ENCODE measurements around the gene DPPA3.
"Not testable (repeated sequence)": the region's sequence is repeated elsewhere in the genome, so short reads cannot be mapped to it uniquely, and the experiment has no call there.

Gene DPPA3

DNA sequence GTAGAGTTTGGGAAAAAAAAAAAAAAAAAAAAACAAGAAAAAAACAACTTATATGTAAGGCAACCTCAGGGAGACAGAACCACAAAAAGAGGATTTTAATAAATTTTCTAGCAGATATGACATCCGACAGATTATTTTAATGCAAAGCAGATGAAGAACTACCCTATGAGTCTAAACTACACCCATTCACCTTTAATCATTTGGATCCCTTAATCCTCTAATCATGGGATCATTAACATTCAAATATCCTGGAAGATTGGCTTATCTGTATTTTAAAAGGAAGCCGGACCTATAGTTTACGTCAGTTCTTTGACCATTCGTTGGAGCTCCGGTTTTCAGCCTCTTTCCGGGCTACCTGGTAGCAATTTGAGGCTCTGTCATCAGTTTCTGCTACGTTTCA lies at the start of gene DPPA3:
DPPA3 (plus strand) TSS at position 301 of the 400 bp plus-strand sequence. CDS start 138 bp downstream, outside the sequence.
- no peak for DNase-seq

DNA sequence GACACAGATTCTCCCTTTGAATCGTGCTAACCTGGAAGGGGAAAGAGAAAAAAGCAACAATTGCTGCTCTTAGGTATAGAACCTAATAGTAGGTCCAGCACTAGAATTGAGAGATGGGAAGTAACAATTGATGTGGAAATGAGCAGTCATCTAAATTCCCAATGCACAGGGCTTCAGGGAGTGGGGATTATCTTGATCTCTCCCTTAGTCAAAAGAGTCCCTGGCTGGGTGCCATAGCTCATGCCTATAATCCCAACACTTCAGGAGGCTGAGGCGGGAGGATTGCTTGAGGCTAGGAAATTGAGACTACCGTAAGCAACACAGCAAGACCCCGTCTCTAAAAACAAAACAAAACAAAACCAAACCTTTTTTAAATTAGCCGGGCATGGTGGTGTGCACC lies 49.5 kb upstream of the DPPA3 start:
- no peak for DNase-seq

DNA sequence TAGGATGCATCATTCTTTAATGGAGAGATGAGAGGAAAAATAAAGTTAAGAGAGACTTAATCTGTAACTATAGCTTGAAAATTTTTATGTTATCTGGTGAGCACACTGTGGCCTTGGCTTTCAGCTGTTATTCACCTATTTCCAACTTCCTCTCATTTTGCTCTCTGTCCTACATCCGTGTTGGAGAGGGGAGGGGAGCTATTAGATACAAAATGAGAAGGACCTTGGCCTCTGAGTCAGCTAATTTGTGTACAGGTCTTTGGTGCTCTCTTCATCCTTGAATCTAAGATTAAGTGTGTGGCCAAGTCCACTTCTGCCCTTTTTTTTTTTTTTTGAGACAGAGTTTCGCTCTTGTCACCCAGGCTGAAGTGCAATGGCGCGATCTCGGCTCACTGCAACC lies 44.6 kb upstream of the DPPA3 start:
- DNase-seq = no peak

DNA sequence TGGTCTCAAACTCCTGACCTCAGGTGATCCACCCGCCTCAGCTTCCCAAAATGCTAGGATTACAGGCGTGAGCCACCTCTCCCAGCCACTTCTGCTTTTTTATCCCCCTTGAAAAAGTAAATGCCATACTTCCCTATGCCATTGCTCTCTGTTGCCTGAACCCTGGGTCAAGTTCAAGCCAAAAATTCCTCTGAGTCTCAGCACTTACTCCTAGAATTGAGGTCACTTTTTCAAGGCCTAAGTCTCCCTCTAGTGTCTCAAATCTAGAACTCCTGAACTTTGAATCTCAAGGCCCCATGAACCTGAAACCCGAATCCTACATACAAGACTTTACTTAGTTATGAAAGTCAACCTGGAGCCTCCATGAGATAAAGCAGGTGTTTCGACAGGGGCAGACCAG lies 44.1 kb upstream of the DPPA3 start:
- DNase-seq = no peak

DNA sequence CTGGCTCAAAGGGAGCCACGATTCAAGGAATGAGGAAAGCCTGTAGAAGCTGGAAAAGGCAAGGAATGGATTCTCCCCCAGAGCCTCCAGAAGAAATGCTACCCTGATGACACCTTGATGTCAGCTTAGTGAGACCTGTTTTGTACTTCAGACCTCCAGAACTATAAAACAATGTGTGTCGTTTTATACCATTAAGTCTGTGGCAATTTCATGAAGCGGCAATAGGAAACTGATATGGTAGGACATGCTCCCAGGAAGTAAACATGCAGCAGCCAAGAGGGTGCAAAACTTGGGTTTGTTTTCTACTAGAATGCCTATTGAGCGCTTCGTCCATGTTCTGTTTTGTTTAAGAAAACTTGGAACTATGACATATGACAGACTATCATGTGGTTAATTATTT lies 43.1 kb upstream of the DPPA3 start:
- no peak for DNase-seq

DNA sequence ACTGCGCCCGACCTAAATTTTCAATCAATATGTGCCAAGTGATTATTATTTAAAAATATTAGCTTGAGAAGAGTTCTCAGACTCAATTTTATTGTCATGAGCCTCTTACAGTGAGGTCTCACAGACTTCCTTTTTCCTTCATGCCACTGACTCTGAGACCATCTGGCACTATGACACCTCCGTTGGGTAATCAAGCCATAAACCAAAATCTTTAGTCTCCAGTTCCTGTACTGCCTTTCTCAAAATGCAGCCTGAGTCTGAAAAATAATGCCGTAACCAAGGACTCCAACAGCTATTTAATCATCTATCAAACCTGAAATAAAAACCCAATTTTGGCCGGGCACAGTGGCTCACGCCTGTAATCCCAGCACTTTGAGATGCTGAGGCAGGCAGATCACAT lies 35.8 kb upstream of the DPPA3 start:
- DNase-seq = not testable (repeated sequence)

DNA sequence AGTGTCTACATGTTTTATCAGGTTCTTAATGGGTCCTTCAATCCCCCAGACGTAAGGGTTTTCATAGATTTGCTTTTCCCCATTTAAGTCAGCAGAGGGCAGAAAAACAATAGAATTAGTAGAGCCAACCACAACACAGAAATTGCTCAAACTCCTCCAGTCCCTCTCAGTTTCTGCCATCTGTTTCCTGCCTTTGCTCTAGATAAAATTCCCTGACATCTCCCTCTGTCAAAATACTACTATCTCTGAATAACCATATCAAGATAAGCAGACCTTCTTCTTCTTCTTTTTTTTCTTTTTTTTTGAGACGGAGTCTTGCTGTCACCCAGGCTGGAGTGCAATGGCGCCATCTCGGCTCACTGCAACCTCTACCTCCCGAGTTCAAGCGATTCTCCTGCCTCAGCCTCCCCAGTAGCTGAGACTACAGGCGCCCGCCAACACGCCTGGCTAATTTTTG lies 33.8 kb upstream of the DPPA3 start:
- not testable (repeated sequence) for DNase-seq

DNA sequence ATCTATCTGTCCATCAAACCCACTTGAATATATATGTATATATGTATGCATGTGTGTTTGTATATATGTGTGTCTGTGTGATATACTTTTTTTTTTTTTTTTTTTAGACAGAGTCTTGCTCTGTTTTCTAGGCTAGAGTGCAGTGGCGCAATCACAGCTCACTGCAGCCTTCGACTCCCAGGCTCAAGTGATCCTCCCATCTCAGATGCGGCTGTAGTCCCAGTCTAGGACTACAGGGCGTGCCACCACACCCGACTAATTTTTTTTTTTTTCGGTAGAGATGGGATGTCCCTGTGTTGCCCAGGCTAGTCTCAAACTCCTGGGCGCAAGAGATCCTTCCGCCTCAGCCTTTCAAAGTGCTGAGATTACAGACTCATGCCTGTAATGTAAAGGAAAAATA lies 32.5 kb upstream of the DPPA3 start:
- DNase-seq = no peak

DNA sequence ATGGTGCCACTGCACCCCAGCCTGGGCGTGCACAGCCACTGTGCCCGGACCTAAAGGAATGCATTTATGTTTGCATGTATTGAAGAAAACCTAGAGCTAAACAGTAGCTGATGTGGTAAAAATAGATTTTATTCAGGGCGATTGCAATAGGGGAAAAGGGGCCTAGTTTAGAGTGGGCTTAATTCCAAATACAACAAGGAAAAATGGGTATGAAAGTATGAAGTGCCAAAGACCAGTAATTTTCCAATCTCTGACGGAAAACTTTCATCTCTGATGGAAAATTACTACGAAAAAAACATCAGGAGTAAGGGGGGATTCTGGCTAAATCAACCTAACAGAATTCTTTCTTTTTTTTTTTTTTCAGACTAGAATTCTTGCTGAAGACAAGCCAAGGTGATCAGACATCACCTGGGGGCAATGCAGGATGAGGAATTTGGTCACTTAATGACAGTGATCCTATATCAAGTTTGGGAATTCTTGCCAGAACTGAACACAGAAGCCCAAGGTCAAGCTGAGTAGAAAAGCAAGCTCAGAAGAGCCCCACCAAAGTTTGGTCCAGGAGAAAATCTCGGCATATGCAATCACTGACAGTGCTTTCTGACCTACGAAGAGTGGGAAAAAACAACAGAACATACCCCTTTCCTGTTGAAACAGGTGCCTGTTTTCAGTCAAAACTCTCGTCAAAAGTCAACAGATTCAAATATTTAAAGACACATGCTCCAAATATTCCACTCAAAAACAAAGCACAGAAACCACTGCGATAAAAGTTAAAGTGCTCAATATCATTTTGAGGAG lies 31.8 kb upstream of the DPPA3 start:
- no peak for DNase-seq

DNA sequence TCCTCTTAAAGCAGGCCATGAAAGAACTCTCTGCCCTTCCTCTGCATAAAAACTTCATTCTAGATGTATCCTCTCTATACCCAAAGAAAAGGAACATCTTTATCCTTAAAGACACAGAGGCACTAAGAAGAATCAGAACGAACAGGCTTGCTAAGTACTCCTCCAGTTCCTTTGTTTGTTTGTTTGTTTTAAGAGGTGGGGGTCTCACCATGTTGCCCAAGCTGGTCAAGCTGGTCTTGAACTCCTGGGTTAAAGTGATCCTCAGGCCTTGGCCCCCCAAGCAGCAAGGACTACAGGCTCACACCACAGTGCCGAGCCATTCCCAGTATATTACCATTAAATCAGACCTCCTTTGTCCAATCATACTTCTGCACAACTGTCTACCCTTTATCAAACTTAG lies 29.7 kb upstream of the DPPA3 start:
- DNase-seq = no peak

DNA sequence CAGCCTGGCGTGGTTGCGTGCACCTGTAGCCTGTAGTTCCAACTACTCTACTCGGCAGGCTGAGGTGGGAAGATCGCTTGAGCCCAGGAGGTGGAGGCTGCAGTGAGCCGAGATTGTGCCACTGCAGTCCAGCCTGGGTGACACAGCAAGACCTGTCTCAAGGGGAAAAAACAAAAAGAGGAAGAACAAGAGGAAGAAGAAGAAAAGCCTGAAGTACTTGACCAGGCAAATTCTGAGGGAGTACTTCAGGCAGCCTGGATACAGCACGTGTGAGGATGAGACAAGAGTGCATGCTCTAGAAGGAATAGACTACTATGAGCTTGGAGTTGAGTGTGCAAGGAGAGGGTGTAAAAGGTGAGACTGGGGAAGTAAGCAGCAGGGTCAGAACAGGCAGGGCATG lies 17.4 kb upstream of the DPPA3 start:
- no peak for DNase-seq

DNA sequence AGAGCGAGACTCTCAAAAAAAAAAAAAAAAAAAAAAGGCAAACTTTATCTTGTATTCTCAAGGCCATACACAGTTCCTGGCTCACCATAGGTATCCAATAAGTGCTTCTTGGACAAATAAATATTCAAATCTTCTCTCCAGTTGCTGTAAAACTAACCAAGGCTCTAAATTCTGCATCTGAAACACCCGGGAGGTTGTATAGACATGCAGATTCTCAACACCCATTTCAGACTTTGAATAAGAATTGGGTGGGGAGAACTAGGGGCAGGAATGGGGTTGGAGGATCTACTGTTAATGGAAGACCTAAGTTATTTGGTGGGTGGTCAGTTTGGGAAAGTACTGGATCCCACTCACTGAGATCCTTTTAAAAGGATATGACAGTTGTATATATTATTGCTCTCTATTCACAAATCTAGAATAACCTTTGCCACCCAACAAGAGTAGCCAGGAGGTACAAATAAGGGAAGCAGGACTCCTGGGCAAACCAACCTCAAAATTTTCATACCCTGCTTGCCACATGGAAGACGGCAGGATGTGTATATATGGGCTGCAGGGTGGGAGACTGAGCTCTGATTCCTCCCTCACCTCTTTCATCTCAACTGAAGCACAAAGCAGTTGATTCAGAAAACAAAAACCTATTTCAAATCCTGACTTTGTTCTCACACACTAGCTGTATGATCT lies 16.5 kb upstream of the DPPA3 start:
- no peak for DNase-seq

DNA sequence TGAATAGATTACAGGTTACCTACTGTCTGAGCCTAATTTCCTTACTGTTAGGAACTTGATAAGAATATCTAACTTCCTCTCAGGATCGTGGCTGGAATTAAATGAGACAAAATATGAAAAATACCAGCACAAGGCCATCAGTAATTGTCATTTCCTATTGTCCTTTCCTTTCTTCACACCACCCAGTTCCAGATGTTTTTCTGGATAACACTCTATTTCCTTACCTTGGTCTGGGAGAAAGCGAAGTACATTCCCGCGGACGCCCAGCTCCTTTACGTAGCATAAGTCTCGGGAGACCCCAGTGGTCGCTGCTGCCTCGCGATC lies 16.0 kb upstream of the DPPA3 start:
- no peak for DNase-seq

DNA sequence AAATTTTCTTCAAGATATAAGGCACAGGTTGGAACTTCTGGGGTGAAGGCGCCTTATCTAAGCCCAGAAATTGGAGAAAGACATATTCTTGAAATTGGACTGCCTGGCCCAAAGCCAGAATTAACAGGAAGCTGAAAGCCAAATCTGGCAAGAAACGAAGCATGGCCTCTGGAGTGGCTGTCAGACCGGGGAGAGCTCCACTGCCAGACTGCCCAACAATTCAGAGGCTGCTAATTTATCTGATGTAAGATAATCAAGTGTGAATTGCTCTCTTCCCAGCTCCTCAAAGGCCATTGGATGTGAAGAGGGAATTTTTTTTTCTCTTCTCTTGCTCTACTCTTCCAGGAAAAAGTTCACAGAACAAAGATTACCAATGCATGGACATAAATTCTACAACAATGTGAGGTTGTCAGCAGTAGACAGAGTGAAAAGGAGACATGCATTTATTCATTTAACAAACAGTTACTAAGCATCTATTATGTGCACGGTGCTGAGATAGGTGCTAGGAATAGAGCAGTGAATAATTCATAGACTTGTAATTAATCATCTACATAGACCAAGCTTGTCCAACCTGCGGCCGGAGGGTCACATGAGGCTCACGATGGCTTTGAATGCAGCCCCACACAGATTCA lies 15.6 kb upstream of the DPPA3 start, which contains the start of gene GDF3:
GDF3 (minus strand) TSS at position 210 of the 632 bp plus-strand sequence; CDS start at position 163, 47 bp downstream.
- no peak for DNase-seq

DNA sequence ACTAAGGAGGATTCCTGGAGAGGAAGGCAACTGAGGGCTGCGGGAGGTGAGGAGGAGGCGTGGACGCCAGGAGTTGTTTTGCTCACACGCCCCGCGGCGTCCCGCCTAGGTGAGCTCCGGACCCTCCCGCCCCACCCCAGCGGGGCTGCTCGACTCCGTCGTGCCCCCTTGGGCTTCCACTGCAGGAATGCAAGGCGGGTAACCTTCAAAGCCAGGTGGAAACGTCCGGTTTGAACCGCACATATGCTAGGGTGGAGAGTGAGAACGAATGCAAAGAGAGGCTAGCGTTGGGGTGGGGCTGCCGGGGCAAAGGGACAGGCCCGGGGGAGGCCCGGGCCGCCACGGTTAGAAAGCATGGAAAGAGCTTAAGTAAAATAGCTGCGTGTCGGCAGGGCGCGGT lies 5.4 kb upstream of the DPPA3 start:
- DNase-seq = no peak

DNA sequence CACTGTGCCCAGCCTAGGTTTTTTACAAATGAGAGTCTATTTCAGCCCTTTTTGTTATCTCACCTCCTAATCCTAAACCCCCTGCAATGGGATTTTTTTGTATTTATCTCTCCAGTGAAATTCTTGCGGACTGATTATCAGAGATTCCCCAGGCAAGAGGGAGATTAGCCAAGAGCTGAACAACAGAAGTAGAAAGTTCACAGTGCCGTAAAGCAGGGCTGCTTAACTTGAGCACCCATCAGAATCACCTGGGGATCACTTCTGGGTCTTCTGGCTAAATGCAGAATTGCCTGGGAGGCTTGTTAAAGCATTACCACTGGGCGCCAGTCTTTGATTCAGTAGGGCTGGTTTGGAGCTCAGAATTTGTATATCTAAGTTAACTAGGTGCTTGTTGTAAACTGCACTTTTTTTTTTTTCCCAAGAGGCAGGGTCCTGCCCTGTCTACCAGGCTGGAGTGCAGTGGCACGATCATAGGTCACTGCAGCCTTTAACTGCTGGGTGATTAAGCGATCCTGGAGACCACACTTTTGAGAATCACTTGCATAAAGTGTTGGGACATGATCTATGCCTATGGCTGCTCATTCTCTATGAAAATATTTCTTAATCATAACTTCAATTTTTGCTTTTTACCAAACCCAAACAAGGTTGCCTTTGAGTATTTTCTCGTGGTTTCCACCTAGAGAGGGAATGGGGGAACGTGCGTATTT lies 1.1 kb upstream of the DPPA3 start:
- no peak for DNase-seq

DNA sequence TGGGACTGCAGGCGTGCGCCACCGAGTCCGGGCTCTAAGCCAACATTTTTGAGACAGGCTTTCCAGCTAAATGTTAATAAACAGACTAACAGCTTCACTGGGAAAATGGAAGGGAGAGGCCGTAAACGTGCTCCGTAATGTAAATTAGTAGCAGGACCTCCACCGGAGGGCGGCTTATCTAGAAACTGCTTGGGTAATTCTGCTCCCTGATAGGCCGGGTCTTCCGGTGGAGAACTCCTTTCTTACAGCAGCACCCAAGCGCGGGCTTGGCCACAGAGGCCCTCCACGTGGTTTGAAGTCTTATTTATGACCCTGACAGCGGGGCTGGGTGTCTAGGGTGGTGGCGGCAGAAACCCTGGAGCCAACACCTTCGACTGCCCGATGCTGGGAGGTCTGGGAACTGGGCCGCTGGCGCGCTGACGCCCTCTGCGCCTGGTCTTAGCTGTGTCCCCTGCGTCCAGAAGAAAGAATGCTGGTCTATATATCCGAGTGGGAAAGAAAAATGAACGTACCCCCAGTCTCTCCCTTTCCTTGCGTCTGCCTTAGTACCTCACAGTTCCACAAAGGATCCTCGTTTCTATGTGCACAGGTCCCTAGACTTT lies 1.7 kb downstream of the DPPA3 start:
- DNase-seq = no peak

DNA sequence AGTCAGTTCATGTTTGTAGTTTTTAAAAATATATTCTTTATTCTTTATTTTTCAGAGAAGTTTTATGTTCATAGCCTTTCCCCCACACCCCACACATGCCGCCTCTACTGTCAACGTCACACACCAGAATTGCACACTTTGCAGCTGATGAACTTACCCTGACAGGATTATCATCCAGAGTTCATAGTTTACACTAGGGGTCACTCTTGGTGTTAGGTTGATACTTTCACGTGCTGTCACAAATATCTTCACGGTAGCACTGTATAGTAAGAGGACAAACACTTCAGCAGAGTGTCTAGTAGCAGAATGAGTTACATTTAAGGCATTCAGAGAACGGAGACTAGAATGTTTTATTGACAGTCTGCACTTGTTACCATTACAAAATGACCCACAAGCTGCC lies 5.1 kb downstream of the DPPA3 start:
- no peak for DNase-seq

DNA sequence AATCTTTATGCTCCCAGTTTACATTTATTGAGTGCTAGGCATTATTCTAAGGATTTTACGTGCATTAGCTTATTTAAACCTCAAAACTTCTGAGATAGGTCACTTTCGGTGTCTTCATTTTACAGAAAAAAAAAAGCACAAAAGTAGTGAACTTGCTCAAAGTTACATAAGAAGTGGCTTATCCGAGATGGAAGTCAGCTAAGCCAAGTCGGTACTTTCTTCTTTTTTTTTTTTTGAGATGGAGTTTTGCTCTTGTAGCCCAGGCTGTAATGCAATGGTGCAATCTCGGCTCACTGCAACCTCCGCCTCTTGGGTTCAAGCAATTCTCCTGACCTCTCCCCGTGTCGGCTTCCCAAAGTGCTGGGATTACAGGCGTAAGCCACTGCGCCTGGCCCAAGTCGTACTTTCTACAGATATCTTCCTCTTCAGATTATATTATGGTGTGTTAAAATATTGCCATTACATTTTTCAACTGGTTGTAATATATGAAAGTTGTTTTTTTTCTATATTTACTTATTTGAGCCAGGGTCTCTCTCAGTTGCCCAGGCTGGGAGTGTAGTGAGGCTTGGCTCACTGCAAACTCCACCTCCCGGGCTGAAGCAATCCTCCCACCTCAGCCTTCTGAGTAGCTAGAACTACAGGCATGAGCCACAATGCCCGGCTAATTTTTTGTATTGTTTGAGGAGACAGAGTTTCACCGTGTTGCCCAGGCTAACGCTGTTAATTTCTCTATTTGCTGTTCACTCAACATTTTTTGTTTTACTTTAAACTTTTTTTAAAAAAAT lies 8.9 kb downstream of the DPPA3 start:
- DNase-seq = no peak

DNA sequence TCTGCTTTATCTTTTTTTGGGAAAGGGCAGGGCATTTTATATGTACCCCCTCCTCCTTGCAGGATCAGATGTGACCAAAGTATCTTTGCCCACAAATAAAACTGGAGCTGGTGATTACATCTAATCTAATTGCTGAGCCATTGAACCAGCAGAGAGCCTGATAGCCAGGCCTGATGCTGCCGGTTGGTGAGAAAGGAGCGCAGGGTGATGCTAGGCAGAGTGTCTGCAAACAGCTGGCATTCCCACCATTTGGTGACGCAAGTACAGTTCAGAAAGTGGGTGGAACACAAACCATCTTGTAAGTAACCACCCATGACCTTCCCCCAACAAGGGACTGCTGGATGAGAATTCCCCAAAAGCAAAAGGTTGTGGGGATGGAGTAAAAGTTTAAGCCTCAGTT lies 12.7 kb downstream of the DPPA3 start:
- DNase-seq = no peak

DNA sequence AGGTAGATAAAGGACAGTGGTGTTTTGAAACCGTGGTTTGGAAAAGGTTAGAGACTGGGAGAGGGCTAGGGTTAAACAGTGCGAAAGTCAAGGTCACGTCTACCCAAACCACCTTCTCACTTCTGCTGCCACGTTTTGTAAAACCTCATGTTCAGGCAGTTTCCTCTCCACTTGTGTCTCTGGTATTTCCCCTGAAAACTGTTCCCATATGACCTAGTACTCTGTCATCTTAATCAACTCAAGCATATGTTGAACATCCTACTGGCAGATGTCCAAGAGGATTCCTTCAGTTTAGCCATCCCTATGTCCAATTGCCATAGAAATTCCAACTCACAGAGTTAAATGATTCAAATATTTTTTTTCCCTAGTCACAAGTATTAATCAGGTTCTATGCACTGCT lies 18.5 kb downstream of the DPPA3 start:
- no peak for DNase-seq

DNA sequence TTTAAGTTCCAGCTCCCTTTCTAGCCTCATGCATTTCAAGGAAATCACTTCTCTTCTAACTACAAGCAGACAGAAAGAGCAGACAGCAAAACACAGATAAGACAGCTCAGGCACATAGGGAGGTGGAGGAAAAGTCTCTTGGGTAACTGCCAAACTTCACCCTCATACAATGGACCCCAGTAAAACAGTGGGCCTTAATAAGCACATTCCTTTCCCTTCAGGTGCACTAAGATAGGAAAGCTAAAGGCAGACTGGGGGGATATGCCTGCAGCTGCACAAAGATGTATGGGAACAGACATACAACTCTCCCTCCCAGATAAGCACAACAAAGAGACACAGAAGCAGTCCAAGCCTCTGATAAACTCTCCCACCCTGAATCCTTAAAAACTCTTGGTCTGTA lies 19.8 kb downstream of the DPPA3 start:
- DNase-seq = not testable (repeated sequence)
